WTC11 (cell line): ENCODE measurements around the gene SPN. TPM values are rescaled to one million over a fixed set of nuclear protein-coding genes. Genes with fewer than 3 reads are reported as not detected.

Experiments used
- ATAC-seq: fragments of 200-7000 bp; cut with Tn5 transposase; 2 replicates; pipeline ENCODE4 v1.10.0; 2021; ENCODE audit warnings: mild to moderate bottlenecking, moderate library complexity
- CTCF ChIA-PET: fragments of 300-600 bp; sonication (Branson Sonifier 250); formaldehyde crosslinking; loops from one replicate; lab custom pipeline; 2021; ENCODE audit warnings: antibody characterized with exemption; lab: Charles Lee
- POLR2A ChIA-PET: fragments of 350-600 bp; sonication (Branson Sonifier 250); formaldehyde crosslinking; loops from one replicate; lab custom pipeline; 2021; ENCODE audit warnings: antibody characterized with exemption; lab: Charles Lee
- DNase-seq: peaks from one replicate; pipeline ENCODE4 v3.0.0; 2021; ENCODE audit warnings: low spot score
- H3K27ac Mint-ChIP-seq: 2 replicates; pipeline ENCODE4 v1.8.0; 2021; ENCODE audit warnings: mixed read lengths
- H3K27me3 Mint-ChIP-seq: 2 replicates; pipeline ENCODE4 v1.8.0; 2021; ENCODE audit warnings: low read depth, mild to moderate bottlenecking, moderate library complexity, mixed read lengths
- H3K36me3 Mint-ChIP-seq: 2 replicates; pipeline ENCODE4 v1.8.0; 2021; ENCODE audit warnings: mixed read lengths
- H3K4me1 Mint-ChIP-seq: 2 replicates; pipeline ENCODE4 v1.8.0; 2022; ENCODE audit warnings: mixed read lengths
- H3K4me3 Mint-ChIP-seq: 2 replicates; pipeline ENCODE4 v1.8.0; 2021; ENCODE audit warnings: mild to moderate bottlenecking, moderate library complexity, mixed read lengths
- H3K9me3 Mint-ChIP-seq: 2 replicates; pipeline ENCODE4 v1.8.0; 2021; ENCODE audit warnings: mixed read lengths
- CBFB ChIP-seq: sonication (generic); formaldehyde crosslinking; IDR thresholded peaks from 2 replicates; pipeline ENCODE4 v1.8.1; 2022; ENCODE audit warnings: mild to moderate bottlenecking, low read depth, missing genetic modification reagents
- CREM ChIP-seq: sonication (generic); formaldehyde crosslinking; IDR thresholded peaks from 2 replicates; pipeline ENCODE4 v1.8.1; 2022; ENCODE audit warnings: mild to moderate bottlenecking, missing genetic modification reagents, moderate library complexity
- ETV6 ChIP-seq: sonication (generic); formaldehyde crosslinking; IDR thresholded peaks from 2 replicates; pipeline ENCODE4 v1.8.1; 2022; ENCODE audit warnings: mild to moderate bottlenecking, missing genetic modification reagents
- GABPB1 ChIP-seq: sonication (generic); formaldehyde crosslinking; IDR thresholded peaks from 2 replicates; pipeline ENCODE4 v1.8.1; 2023; ENCODE audit warnings: mild to moderate bottlenecking, missing genetic modification reagents
- GTF2I ChIP-seq: fragments of 250-450 bp; sonication (Bioruptor Pico); conservative IDR thresholded peaks from 2 replicates; pipeline ENCODE4 v1.4.0; 2021; ENCODE audit warnings: mild to moderate bottlenecking
- HMGA2 ChIP-seq: fragments of 250-450 bp; sonication (Bioruptor Pico); IDR thresholded peaks from 2 replicates; pipeline ENCODE4 v1.4.0; 2021; ENCODE audit warnings: mild to moderate bottlenecking, moderate library complexity
- KAT7 ChIP-seq: sonication (generic); formaldehyde crosslinking; IDR thresholded peaks from 2 replicates; pipeline ENCODE4 v1.8.1; 2023; ENCODE audit warnings: missing genetic modification reagents, mild to moderate bottlenecking, borderline replicate concordance
- NFYB ChIP-seq: sonication (generic); formaldehyde crosslinking; conservative IDR thresholded peaks from 2 replicates; pipeline ENCODE4 v1.8.0; 2022; ENCODE audit warnings: low read depth, missing genetic modification reagents
- NR1H2 ChIP-seq: sonication (generic); formaldehyde crosslinking; IDR thresholded peaks from 2 replicates; pipeline ENCODE4 v1.9.0; 2021; ENCODE audit warnings: mild to moderate bottlenecking, moderate library complexity, missing genetic modification reagents
- RELA ChIP-seq: sonication (generic); formaldehyde crosslinking; IDR thresholded peaks from 2 replicates; pipeline ENCODE4 v1.8.1; 2022; ENCODE audit warnings: missing genetic modification reagents, mild to moderate bottlenecking, borderline replicate concordance
- RORB ChIP-seq: fragments of 250-450 bp; sonication (Bioruptor Pico); IDR thresholded peaks from 2 replicates; pipeline ENCODE4 v1.9.0; 2021; ENCODE audit warnings: mild to moderate bottlenecking
- SMAD4 ChIP-seq: sonication (generic); formaldehyde crosslinking; IDR thresholded peaks from 2 replicates; pipeline ENCODE4 v1.8.0; 2022; ENCODE audit warnings: mild to moderate bottlenecking, missing genetic modification reagents
- SOX15 ChIP-seq: fragments of 250-450 bp; sonication (Bioruptor Pico); IDR thresholded peaks from 2 replicates; pipeline ENCODE4 v1.9.0; 2021; ENCODE audit warnings: mild to moderate bottlenecking
- TEAD1 ChIP-seq: sonication (generic); formaldehyde crosslinking; IDR thresholded peaks from 2 replicates; pipeline ENCODE4 v1.8.0; 2022; ENCODE audit warnings: mild to moderate bottlenecking, missing genetic modification reagents
- ZNF396 ChIP-seq: fragments of 250-450 bp; sonication (Bioruptor Pico); IDR thresholded peaks from 2 replicates; pipeline ENCODE4 v1.8.0; 2021; ENCODE audit warnings: mild to moderate bottlenecking, moderate library complexity, borderline replicate concordance
- total RNA-seq: library from RNA; stranded (reverse); gene quantifications from 3 replicates; pipeline ENCODE4 v1.2.3, GENCODE V29; 2021
- TF ChIP-seq, protein P1 (sequence below): fragments of 250-450 bp; sonication (Bioruptor Pico); IDR thresholded peaks from 2 replicates; pipeline ENCODE4 v1.9.0; 2021; ENCODE audit warnings: mild to moderate bottlenecking
- TF ChIP-seq, protein P2 (sequence below): sonication (generic); formaldehyde crosslinking; IDR thresholded peaks from 2 replicates; pipeline ENCODE4 v1.8.0; 2022; ENCODE audit warnings: mild to moderate bottlenecking, missing genetic modification reagents
- TF ChIP-seq, protein P3 (sequence below): sonication (generic); formaldehyde crosslinking; IDR thresholded peaks from 2 replicates; pipeline ENCODE4 v1.8.1; 2023; ENCODE audit warnings: mild to moderate bottlenecking, moderate library complexity, missing genetic modification reagents
- TF ChIP-seq, protein P4 (sequence below): sonication (generic); formaldehyde crosslinking; IDR thresholded peaks from 2 replicates; pipeline ENCODE4 v1.8.1; 2022; ENCODE audit warnings: mild to moderate bottlenecking, moderate library complexity, missing genetic modification reagents
- TF ChIP-seq, protein P5 (sequence below): sonication (generic); formaldehyde crosslinking; IDR thresholded peaks from 2 replicates; pipeline ENCODE4 v1.8.0; 2023; ENCODE audit warnings: mild to moderate bottlenecking, missing genetic modification reagents

The SPN gene
- total RNA-seq, 1 experiment from 2014 or later = 2.3 TPM

DNA sequence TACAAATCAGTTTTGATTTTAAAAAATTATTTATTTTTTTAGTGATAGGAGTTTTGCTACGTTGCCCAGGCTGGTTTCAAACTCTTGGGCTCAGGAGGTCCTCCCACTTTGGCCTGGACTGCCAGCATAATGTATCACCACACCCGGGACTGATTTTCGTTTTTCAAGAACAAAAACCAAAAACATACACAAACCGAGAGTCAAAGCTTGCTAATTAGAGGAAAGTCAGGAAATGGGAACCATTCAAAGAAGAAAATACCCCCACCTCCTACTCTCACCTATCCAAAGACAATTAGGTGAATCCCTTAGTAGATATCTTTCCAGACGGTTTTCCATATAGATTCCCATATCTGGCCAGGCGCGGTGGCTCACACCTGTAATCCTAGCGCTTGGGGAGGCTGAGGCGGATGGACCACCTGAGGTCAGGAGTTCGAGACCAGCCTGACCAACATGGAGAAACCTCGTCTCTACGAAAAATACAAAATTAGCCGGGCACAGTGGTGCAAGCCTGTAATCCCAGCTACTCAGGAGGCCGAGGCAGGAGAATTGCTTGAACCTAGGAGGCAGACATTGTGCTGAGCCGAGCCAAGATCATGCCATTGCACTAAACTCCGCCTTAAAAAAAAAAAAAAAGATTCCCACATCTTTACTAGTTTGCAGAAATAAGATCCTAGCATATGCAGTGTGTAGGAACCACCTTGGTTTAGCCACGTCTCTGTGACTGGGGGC, 883 bp upstream of the SPN start:
- H3K27me3 Mint-ChIP-seq = no peaks in the 10 kb centered on the region
- ChIA-PET CTCF (interaction anchor here (1.0 to 1.6 kb wide), 2 partner anchors 39 to 67 kb away, joined by 3 to 6 read pairs; no protein-coding TSS in a partner anchor), POLR2A (interaction anchor here (0.9 kb wide), 1 partner anchor 17 kb away, joined by 4 read pairs; the partner anchor contains the start of gene QPRT)
- H3K9me3 Mint-ChIP-seq = no peaks in the 10 kb centered on the region
- no peaks in the 10 kb centered on the region for H3K36me3 Mint-ChIP-seq
- no peak for TF ChIP-seq NFYB (CRISPR knock-in tag)
- TF ChIP-seq, protein P1, sequence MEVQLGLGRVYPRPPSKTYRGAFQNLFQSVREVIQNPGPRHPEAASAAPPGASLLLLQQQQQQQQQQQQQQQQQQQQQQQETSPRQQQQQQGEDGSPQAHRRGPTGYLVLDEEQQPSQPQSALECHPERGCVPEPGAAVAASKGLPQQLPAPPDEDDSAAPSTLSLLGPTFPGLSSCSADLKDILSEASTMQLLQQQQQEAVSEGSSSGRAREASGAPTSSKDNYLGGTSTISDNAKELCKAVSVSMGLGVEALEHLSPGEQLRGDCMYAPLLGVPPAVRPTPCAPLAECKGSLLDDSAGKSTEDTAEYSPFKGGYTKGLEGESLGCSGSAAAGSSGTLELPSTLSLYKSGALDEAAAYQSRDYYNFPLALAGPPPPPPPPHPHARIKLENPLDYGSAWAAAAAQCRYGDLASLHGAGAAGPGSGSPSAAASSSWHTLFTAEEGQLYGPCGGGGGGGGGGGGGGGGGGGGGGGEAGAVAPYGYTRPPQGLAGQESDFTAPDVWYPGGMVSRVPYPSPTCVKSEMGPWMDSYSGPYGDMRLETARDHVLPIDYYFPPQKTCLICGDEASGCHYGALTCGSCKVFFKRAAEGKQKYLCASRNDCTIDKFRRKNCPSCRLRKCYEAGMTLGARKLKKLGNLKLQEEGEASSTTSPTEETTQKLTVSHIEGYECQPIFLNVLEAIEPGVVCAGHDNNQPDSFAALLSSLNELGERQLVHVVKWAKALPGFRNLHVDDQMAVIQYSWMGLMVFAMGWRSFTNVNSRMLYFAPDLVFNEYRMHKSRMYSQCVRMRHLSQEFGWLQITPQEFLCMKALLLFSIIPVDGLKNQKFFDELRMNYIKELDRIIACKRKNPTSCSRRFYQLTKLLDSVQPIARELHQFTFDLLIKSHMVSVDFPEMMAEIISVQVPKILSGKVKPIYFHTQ (CRISPR knock-in tag) = no peak
- TF ChIP-seq SMAD4 (CRISPR knock-in tag) = no peak
- TF ChIP-seq SOX15 = no peak
- TF ChIP-seq CREM = no peak
- TF ChIP-seq GTF2I (CRISPR knock-in tag) = no peak
- TF ChIP-seq RELA (CRISPR knock-in tag) = no peak
- TF ChIP-seq GABPB1 (CRISPR knock-in tag) = no peak
- TF ChIP-seq, protein P2, sequence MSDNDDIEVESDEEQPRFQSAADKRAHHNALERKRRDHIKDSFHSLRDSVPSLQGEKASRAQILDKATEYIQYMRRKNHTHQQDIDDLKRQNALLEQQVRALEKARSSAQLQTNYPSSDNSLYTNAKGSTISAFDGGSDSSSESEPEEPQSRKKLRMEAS (CRISPR knock-in tag) = no peak
- no peak for TF ChIP-seq RORB
- TF ChIP-seq, protein P3, sequence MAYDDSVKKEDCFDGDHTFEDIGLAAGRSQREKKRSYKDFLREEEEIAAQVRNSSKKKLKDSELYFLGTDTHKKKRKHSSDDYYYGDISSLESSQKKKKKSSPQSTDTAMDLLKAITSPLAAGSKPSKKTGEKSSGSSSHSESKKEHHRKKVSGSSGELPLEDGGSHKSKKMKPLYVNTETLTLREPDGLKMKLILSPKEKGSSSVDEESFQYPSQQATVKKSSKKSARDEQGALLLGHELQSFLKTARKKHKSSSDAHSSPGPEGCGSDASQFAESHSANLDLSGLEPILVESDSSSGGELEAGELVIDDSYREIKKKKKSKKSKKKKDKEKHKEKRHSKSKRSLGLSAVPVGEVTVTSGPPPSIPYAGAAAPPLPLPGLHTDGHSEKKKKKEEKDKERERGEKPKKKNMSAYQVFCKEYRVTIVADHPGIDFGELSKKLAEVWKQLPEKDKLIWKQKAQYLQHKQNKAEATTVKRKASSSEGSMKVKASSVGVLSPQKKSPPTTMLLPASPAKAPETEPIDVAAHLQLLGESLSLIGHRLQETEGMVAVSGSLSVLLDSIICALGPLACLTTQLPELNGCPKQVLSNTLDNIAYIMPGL = no peak
- no peak for TF ChIP-seq KAT7 (CRISPR knock-in tag)
- no peak for TF ChIP-seq CBFB (CRISPR knock-in tag)
- TF ChIP-seq, protein P4, sequence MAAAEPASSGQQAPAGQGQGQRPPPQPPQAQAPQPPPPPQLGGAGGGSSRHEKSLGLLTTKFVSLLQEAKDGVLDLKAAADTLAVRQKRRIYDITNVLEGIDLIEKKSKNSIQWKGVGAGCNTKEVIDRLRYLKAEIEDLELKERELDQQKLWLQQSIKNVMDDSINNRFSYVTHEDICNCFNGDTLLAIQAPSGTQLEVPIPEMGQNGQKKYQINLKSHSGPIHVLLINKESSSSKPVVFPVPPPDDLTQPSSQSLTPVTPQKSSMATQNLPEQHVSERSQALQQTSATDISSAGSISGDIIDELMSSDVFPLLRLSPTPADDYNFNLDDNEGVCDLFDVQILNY = no peak
- no peak for TF ChIP-seq HMGA2 (CRISPR knock-in tag)
- no peak for TF ChIP-seq TEAD1 (CRISPR knock-in tag)
- TF ChIP-seq NR1H2 = no peak
- TF ChIP-seq ZNF396 (CRISPR knock-in tag) = no peak
- no peak for TF ChIP-seq ETV6
- TF ChIP-seq, protein P5, sequence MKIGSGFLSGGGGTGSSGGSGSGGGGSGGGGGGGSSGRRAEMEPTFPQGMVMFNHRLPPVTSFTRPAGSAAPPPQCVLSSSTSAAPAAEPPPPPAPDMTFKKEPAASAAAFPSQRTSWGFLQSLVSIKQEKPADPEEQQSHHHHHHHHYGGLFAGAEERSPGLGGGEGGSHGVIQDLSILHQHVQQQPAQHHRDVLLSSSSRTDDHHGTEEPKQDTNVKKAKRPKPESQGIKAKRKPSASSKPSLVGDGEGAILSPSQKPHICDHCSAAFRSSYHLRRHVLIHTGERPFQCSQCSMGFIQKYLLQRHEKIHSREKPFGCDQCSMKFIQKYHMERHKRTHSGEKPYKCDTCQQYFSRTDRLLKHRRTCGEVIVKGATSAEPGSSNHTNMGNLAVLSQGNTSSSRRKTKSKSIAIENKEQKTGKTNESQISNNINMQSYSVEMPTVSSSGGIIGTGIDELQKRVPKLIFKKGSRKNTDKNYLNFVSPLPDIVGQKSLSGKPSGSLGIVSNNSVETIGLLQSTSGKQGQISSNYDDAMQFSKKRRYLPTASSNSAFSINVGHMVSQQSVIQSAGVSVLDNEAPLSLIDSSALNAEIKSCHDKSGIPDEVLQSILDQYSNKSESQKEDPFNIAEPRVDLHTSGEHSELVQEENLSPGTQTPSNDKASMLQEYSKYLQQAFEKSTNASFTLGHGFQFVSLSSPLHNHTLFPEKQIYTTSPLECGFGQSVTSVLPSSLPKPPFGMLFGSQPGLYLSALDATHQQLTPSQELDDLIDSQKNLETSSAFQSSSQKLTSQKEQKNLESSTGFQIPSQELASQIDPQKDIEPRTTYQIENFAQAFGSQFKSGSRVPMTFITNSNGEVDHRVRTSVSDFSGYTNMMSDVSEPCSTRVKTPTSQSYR = no peak
- no peak for DNase-seq
- H3K4me1 Mint-ChIP-seq = peaks cover 42% of the 10 kb centered on the region
- no peak overlapping the region; the same call in 1 of the 2 replicates for H3K27ac Mint-ChIP-seq
- no peak for ATAC-seq
- no peak overlapping the region for H3K4me3 Mint-ChIP-seq
